NCI-H1694 (cell line): ENCODE results near the gene CD99L2.
"Not testable (repeated sequence)": the region's sequence is repeated elsewhere in the genome, so short reads cannot be mapped to it uniquely, and the experiment has no call there.

Experiments used
- DNase-seq: peaks from one replicate; lab custom pipeline; 2025; lab: John Stamatoyannopoulos, UW

CD99L2 gene

GRCh38 chrX:150854856-150855255 lies 43.6 kb downstream of the CD99L2 start:
- DNase-seq, result peak; percentile 85

- DNase-seq, result no peak
These were observed 48.3 kb downstream of the CD99L2 start for GRCh38 chrX:150849996-150850720.

- DNase-seq, result no peak
These were observed 49.0 kb downstream of the CD99L2 start for GRCh38 chrX:150849486-150849885.

- peak; percentile 7 for DNase-seq
These were observed 49.5 kb downstream of the CD99L2 start for GRCh38 chrX:150848914-150849365.

- DNase-seq, result no peak
These were observed 51.4 kb downstream of the CD99L2 start for GRCh38 chrX:150847088-150847487.

GRCh38 chrX:150846130-150846529 lies 52.3 kb downstream of the CD99L2 start:
- no peak for DNase-seq

GRCh38 chrX:150845091-150845490 lies 53.4 kb downstream of the CD99L2 start:
- DNase-seq, result no peak

- DNase-seq, result no peak
These were observed 54.5 kb downstream of the CD99L2 start for GRCh38 chrX:150844016-150844415.

- no peak for DNase-seq
These were observed 56.2 kb downstream of the CD99L2 start for GRCh38 chrX:150842198-150842685.

- DNase-seq, result no peak
These were observed 56.8 kb downstream of the CD99L2 start for GRCh38 chrX:150841456-150842197.

GRCh38 chrX:150837845-150838244 lies 60.6 kb downstream of the CD99L2 start:
- no peak for DNase-seq

- no peak for DNase-seq
These were observed 63.8 kb downstream of the CD99L2 start for GRCh38 chrX:150834695-150835094.

GRCh38 chrX:150833454-150834056 lies 64.9 kb downstream of the CD99L2 start:
- DNase-seq, result no peak

- no peak for DNase-seq
These were observed 66.6 kb downstream of the CD99L2 start for GRCh38 chrX:150831863-150832262.

GRCh38 chrX:150828785-150829184 lies 69.7 kb downstream of the CD99L2 start:
- no peak for DNase-seq

GRCh38 chrX:150824352-150824751 lies 74.1 kb downstream of the CD99L2 start:
- not testable (repeated sequence) for DNase-seq

GRCh38 chrX:150823826-150824225 lies 74.6 kb downstream of the CD99L2 start:
- DNase-seq, result not testable (repeated sequence)

GRCh38 chrX:150821971-150822370 lies 76.5 kb downstream of the CD99L2 start:
- no peak for DNase-seq

- no peak for DNase-seq
These were observed 84.5 kb downstream of the CD99L2 start for GRCh38 chrX:150813922-150814321.

- no peak for DNase-seq
These were observed 91.6 kb downstream of the CD99L2 start for GRCh38 chrX:150806827-150807226.

GRCh38 chrX:150805736-150806135 lies 92.7 kb downstream of the CD99L2 start:
- DNase-seq, result no peak

GRCh38 chrX:150792949-150793527 lies 105.4 kb downstream of the CD99L2 start:
- no peak for DNase-seq
